PC-3 (cell line): ENCODE results near the gene MSTN. TPM values are rescaled to one million over a fixed set of nuclear protein-coding genes. Genes with fewer than 3 reads are reported as not detected.
A peak's percentile ranks its signal among the peaks of the same experiment; 100 is the strongest.
"Not testable (repeated sequence)": the region's sequence is repeated elsewhere in the genome, so short reads cannot be mapped to it uniquely, and the experiment has no call there.

Experiments
- ATAC-seq: fragments of 200-7000 bp; cut with Tn5 transposase; 2 replicates; pipeline ENCODE4 v1.9.1; 2020; ENCODE audit warnings: mild to moderate bottlenecking, moderate library complexity
- BruUV-seq: library from RNA; stranded (reverse); fragments of 400-500 nt; replicated peaks from 2 replicates; lab custom pipeline; 2021; lab: Mats Ljungman, UMichigan
- CTCF ChIA-PET: fragments of 300-600 bp; sonication (Branson Sonifier 250); formaldehyde crosslinking; loops from one replicate; lab custom pipeline; 2022; ENCODE audit warnings: antibody characterized with exemption; lab: Charles Lee
- POLR2A ChIA-PET: fragments of 300-600 bp; sonication (Branson Sonifier 250); formaldehyde crosslinking; loops from one replicate; lab custom pipeline; 2022; ENCODE audit warnings: antibody characterized with exemption; ENCODE audit not compliant: unreplicated experiment; lab: Charles Lee
- DNase-seq: peaks from one replicate; pipeline ENCODE4 v3.0.0-alpha.2; 2015
- H2AFZ ChIP-seq: fragments of 300-600 bp; sonication (generic); 2 replicates; pipeline ENCODE4 v1.6.0; 2016; ENCODE audit warnings: antibody characterized with exemption, low read length
- H3F3A ChIP-seq: fragments of 300-600 bp; sonication (generic); one replicate; pipeline ENCODE4 v1.6.0; 2017; ENCODE audit warnings: antibody characterized with exemption, low read length, control low read depth, mild to moderate bottlenecking; ENCODE audit not compliant: unreplicated experiment
- H3K27ac ChIP-seq: fragments of 300-600 bp; sonication (generic); 2 replicates; pipeline ENCODE4 v1.5.1; 2016; ENCODE audit warnings: mild to moderate bottlenecking, low read length
- H3K27me3 ChIP-seq: fragments of 300-600 bp; sonication (generic); 2 replicates; pipeline ENCODE4 v1.6.1; 2016; ENCODE audit warnings: low read length, mixed read lengths
- H3K36me3 ChIP-seq: fragments of 300-600 bp; sonication (generic); 2 replicates; pipeline ENCODE4 v1.6.1; 2016; ENCODE audit warnings: low read depth, mixed run types, low read length, mixed read lengths
- H3K4me1 ChIP-seq: fragments of 300-600 bp; sonication (generic); 2 replicates; pipeline ENCODE4 v1.5.1; 2016; ENCODE audit warnings: low read length; ENCODE audit not compliant: insufficient read depth
- H3K4me2 ChIP-seq: fragments of 300-600 bp; sonication (generic); 2 replicates; pipeline ENCODE4 v1.6.0; 2016; ENCODE audit warnings: low read length
- H3K4me3 ChIP-seq: fragments of 300-600 bp; sonication (generic); 2 replicates; pipeline ENCODE4 v1.5.1; 2016; ENCODE audit warnings: mild to moderate bottlenecking, low read length, mixed read lengths
- H3K79me2 ChIP-seq: fragments of 300-600 bp; sonication (generic); 2 replicates; pipeline ENCODE4 v1.6.1; 2017; ENCODE audit warnings: low read length, mixed read lengths
- H3K9ac ChIP-seq: fragments of 300-600 bp; sonication (generic); 2 replicates; pipeline ENCODE4 v1.6.0; 2016; ENCODE audit warnings: mild to moderate bottlenecking, low read length
- H3K9me2 ChIP-seq: fragments of 300-600 bp; sonication (generic); replicated peaks from 2 replicates; pipeline ENCODE4 v1.6.1; 2016; ENCODE audit warnings: mixed run types, low read length, mixed read lengths
- H3K9me3 ChIP-seq: fragments of 300-600 bp; sonication (generic); 2 replicates; pipeline ENCODE4 v1.6.1; 2016; ENCODE audit warnings: low read length, mixed read lengths
- H4K20me1 ChIP-seq: fragments of 300-600 bp; sonication (generic); 2 replicates; pipeline ENCODE4 v1.6.1; 2016; ENCODE audit warnings: low read length, mixed read lengths
- CTCF ChIP-seq: fragments of 300-600 bp; sonication (generic); conservative IDR thresholded peaks from 2 replicates; pipeline ENCODE4 v1.5.1; 2017; ENCODE audit warnings: antibody characterized with exemption, low read depth, mild to moderate bottlenecking, low read length
- EZH2 ChIP-seq: fragments of 300-600 bp; sonication (generic); IDR thresholded peaks from one replicate; pipeline ENCODE4 v1.6.1; 2017; ENCODE audit warnings: antibody characterized with exemption, mild to moderate bottlenecking, low read length; ENCODE audit not compliant: unreplicated experiment
- EZH2phosphoT487 ChIP-seq: fragments of 300-600 bp; sonication (generic); IDR thresholded peaks from 2 replicates; pipeline ENCODE4 v1.6.1; 2018; ENCODE audit warnings: mild to moderate bottlenecking, antibody characterized with exemption, low read length, borderline replicate concordance
- intact Hi-C: fragments of 100-400 bp; cut with micrococcal nuclease; formaldehyde crosslinking; loops from 2 replicates; pipeline ENCODE4 v1.9.0; 2023
- total RNA-seq: library from RNA; depleted of rRNA; stranded (reverse); fragments of >200 nt; gene quantifications from 2 replicates; pipeline ENCODE4 v1.2.3, GENCODE V29; 2014

Gene MSTN
- total RNA-seq, 1 experiment from 2014 or later, result not detected

- DNase-seq (peak; percentile 73), ATAC-seq (peak; percentile 73)
- H3K27me3 ChIP-seq, result peaks cover 8% of the 10 kb centered on the region; the same call in 1 of the 2 replicates
- H3K9ac ChIP-seq, result no peak overlapping the region
- no peak overlapping the region for H2AFZ ChIP-seq
- no peak overlapping the region for H3K4me2 ChIP-seq
- H3K4me3 ChIP-seq, result no peak overlapping the region
- H3F3A ChIP-seq, result no peaks in the 10 kb centered on the region
- ChIA-PET CTCF (interaction anchor here (0.6 kb wide), 1 partner anchor 228 kb away, joined by 3 read pairs; no protein-coding TSS in a partner anchor), POLR2A (no interaction called here)
- H3K36me3 ChIP-seq, result no peaks in the 10 kb centered on the region
- H4K20me1 ChIP-seq, result no peaks in the 10 kb centered on the region
- no peaks in the 10 kb centered on the region for H3K9me3 ChIP-seq
- BruUV-seq, result no TSS peak
- no peak for TF ChIP-seq EZH2phosphoT487
- no peak for TF ChIP-seq EZH2
- TF ChIP-seq CTCF, result peak; percentile 77
- no peaks in the 10 kb centered on the region for H3K9me2 ChIP-seq
- no peak overlapping the region for H3K27ac ChIP-seq
- H3K4me1 ChIP-seq, result no peaks in the 10 kb centered on the region
- H3K79me2 ChIP-seq, result no peaks in the 10 kb centered on the region
- intact Hi-C loops, result loop anchor here (2.0 to 5.0 kb wide), 2 partner anchors 47 to 227 kb away; no protein-coding TSS in a partner anchor
Measured at GRCh38 chr2:190023860-190024259, 38.7 kb downstream of the MSTN start.

GRCh38 chr2:190020720-190021119 is 41.8 kb downstream of the MSTN start:
- Histone ChIP-seq H3F3A (no peaks in the 10 kb centered on the region), H3K4me3 (no peak overlapping the region), H3K79me2 (no peaks in the 10 kb centered on the region), H2AFZ (no peak overlapping the region), H3K36me3 (no peaks in the 10 kb centered on the region), H3K27ac (no peak overlapping the region), H3K9me3 (no peaks in the 10 kb centered on the region), H3K4me1 (no peaks in the 10 kb centered on the region), H3K9me2 (no peaks in the 10 kb centered on the region), H3K27me3 (peaks cover 8% of the 10 kb centered on the region; the same call in 1 of the 2 replicates), H4K20me1 (no peaks in the 10 kb centered on the region), H3K9ac (no peak overlapping the region), H3K4me2 (no peak overlapping the region)
- TF ChIP-seq EZH2phosphoT487 (no peak), CTCF (no peak), EZH2 (no peak)
- ATAC-seq (no peak), DNase-seq (no peak)
- BruUV-seq, result no TSS peak
- POLR2A ChIA-PET, result no interaction called here
- CTCF ChIA-PET, result no interaction called here
- intact Hi-C loops, result loop anchor here (5.0 kb wide), 1 partner anchor 223 kb away; no protein-coding TSS in a partner anchor

- H3K4me3 ChIP-seq, result no peak overlapping the region
- no peaks in the 10 kb centered on the region for H4K20me1 ChIP-seq
- BruUV-seq, result no TSS peak
- intact Hi-C loops, result no loop called here
- no peak for TF ChIP-seq CTCF
- no peak for TF ChIP-seq EZH2phosphoT487
- no peak for TF ChIP-seq EZH2
- CTCF ChIA-PET, result no interaction called here
- no peaks in the 10 kb centered on the region for H3F3A ChIP-seq
- no peaks in the 10 kb centered on the region for H3K36me3 ChIP-seq
- no peaks in the 10 kb centered on the region for H3K79me2 ChIP-seq
- H3K9me2 ChIP-seq, result no peaks in the 10 kb centered on the region
- no peak overlapping the region for H3K9ac ChIP-seq
- no peaks in the 10 kb centered on the region for H3K9me3 ChIP-seq
- H3K27me3 ChIP-seq, result peaks cover 8% of the 10 kb centered on the region; the same call in 1 of the 2 replicates
- H3K4me2 ChIP-seq, result no peak overlapping the region
- ATAC-seq (no peak), DNase-seq (no peak)
- POLR2A ChIA-PET, result no interaction called here
- H2AFZ ChIP-seq, result no peak overlapping the region
- H3K4me1 ChIP-seq, result no peaks in the 10 kb centered on the region
- H3K27ac ChIP-seq, result no peak overlapping the region
Measured at GRCh38 chr2:190017837-190018236, 44.7 kb downstream of the MSTN start.

GRCh38 chr2:190015969-190016368 is 46.6 kb downstream of the MSTN start:
- H3K27me3 ChIP-seq, BruUV-seq, H3K4me1 ChIP-seq, H3K9ac ChIP-seq, H3K9me2 ChIP-seq, intact Hi-C loops, H4K20me1 ChIP-seq, DNase-seq, H2AFZ ChIP-seq, ATAC-seq, H3K27ac ChIP-seq, H3K4me2 ChIP-seq, H3K9me3 ChIP-seq, H3K36me3 ChIP-seq, H3K4me3 ChIP-seq, CTCF ChIA-PET, H3F3A ChIP-seq, H3K79me2 ChIP-seq, POLR2A ChIA-PET: not testable (repeated sequence)
